SU-DHL-6 (cell line): Measurements from ENCODE around the gene PNMA5.
"Not testable (repeated sequence)": the region's sequence is repeated elsewhere in the genome, so short reads cannot be mapped to it uniquely, and the experiment has no call there.

Experiments
- H2AFZ ChIP-seq: fragments of 200-600 bp; sonication (generic); 2 replicates; pipeline ENCODE4 v1.6.1; 2014; ENCODE audit warnings: low read depth, mild to moderate bottlenecking, moderate library complexity, mixed read lengths, antibody characterized with exemption, low read length; ENCODE audit not compliant: severe bottlenecking
- H3F3A ChIP-seq: fragments of 200-600 bp; shearing (Covaris generic); 2 replicates; pipeline ENCODE4 v1.6.0; 2016; ENCODE audit warnings: antibody characterized with exemption, mild to moderate bottlenecking; ENCODE audit not compliant: insufficient read depth
- H3K27ac ChIP-seq: fragments of 200-600 bp; sonication (generic); 2 replicates; pipeline ENCODE4 v1.5.1; 2016; ENCODE audit warnings: low read depth, mild to moderate bottlenecking, low read length, moderate library complexity, mixed read lengths
- H3K27me3 ChIP-seq: fragments of 200-600 bp; sonication (generic), shearing (Covaris generic); 2 replicates; pipeline ENCODE4 v1.6.0; 2014; ENCODE audit warnings: mild to moderate bottlenecking, low read length
- H3K36me3 ChIP-seq: fragments of 200-600 bp; sonication (generic); 2 replicates; pipeline ENCODE4 v1.6.1; 2014; ENCODE audit warnings: mild to moderate bottlenecking, low read length, mixed read lengths
- H3K4me2 ChIP-seq: fragments of 300-600, 200-600 bp; shearing (Covaris generic), sonication (generic); 2 replicates; pipeline ENCODE4 v1.6.0; 2014; ENCODE audit warnings: low read length, low read depth, mild to moderate bottlenecking; ENCODE audit not compliant: poor library complexity, severe bottlenecking
- H3K4me3 ChIP-seq: fragments of 200-600 bp; sonication (generic); 2 replicates; pipeline ENCODE4 v1.5.1; 2014; ENCODE audit warnings: antibody characterized with exemption, low read length, mild to moderate bottlenecking, mixed read lengths; ENCODE audit not compliant: insufficient read depth, poor library complexity, severe bottlenecking
- H3K79me2 ChIP-seq: fragments of 200-600 bp; sonication (generic); 2 replicates; pipeline ENCODE4 v1.6.1; 2014; ENCODE audit warnings: mild to moderate bottlenecking, low read length, moderate library complexity; ENCODE audit not compliant: insufficient read depth
- H3K9ac ChIP-seq: fragments of 200-600 bp; sonication (generic); 2 replicates; pipeline ENCODE4 v1.7.0; 2014; ENCODE audit warnings: mild to moderate bottlenecking, low read length
- H3K9me2 ChIP-seq: fragments of 200-600 bp; sonication (generic); replicated peaks from 2 replicates; pipeline ENCODE4 v1.6.1; 2014; ENCODE audit warnings: low read length; ENCODE audit not compliant: insufficient read depth
- H3K9me3 ChIP-seq: fragments of 200-600 bp; sonication (generic); 2 replicates; pipeline ENCODE4 v1.6.1; 2014; ENCODE audit warnings: low read length, mixed read lengths; ENCODE audit not compliant: insufficient read depth
- H4K20me1 ChIP-seq: fragments of 200-600 bp; sonication (generic); 2 replicates; pipeline ENCODE4 v1.6.1; 2014; ENCODE audit warnings: low read depth, mild to moderate bottlenecking, antibody characterized with exemption, low read length, moderate library complexity, mixed read lengths
- EZH2phosphoT487 ChIP-seq: fragments of 200-600 bp; sonication (generic), shearing (Covaris generic); conservative IDR thresholded peaks from 2 replicates; pipeline ENCODE4 v1.6.1; 2018; ENCODE audit warnings: mild to moderate bottlenecking, antibody characterized with exemption, low read length, moderate library complexity, mixed read lengths
- TF ChIP-seq, protein P1 (sequence below): fragments of 200-600 bp; sonication (generic); IDR thresholded peaks from one replicate; pipeline ENCODE4 v1.5.1; 2017; ENCODE audit warnings: antibody characterized with exemption, mild to moderate bottlenecking, low read length, moderate library complexity; ENCODE audit not compliant: insufficient read depth, poor library complexity, severe bottlenecking

Gene PNMA5

GRCh38 chrX:153029875-153030274 lies 36.0 kb upstream of the PNMA5 start:
- Histone ChIP-seq H3K27ac (no peak overlapping the region), H3K9me3 (no peaks in the 10 kb centered on the region), H3K36me3 (no peaks in the 10 kb centered on the region), H3F3A (no peaks in the 10 kb centered on the region), H3K4me3 (no peak overlapping the region), H2AFZ (no peak overlapping the region), H3K79me2 (no peaks in the 10 kb centered on the region), H3K9ac (no peak overlapping the region), H3K27me3 (no peaks in the 10 kb centered on the region), H3K9me2 (no peaks in the 10 kb centered on the region), H4K20me1 (no peaks in the 10 kb centered on the region), H3K4me2 (no peak overlapping the region)
- no peak for TF ChIP-seq EZH2phosphoT487
- TF ChIP-seq, protein P1, sequence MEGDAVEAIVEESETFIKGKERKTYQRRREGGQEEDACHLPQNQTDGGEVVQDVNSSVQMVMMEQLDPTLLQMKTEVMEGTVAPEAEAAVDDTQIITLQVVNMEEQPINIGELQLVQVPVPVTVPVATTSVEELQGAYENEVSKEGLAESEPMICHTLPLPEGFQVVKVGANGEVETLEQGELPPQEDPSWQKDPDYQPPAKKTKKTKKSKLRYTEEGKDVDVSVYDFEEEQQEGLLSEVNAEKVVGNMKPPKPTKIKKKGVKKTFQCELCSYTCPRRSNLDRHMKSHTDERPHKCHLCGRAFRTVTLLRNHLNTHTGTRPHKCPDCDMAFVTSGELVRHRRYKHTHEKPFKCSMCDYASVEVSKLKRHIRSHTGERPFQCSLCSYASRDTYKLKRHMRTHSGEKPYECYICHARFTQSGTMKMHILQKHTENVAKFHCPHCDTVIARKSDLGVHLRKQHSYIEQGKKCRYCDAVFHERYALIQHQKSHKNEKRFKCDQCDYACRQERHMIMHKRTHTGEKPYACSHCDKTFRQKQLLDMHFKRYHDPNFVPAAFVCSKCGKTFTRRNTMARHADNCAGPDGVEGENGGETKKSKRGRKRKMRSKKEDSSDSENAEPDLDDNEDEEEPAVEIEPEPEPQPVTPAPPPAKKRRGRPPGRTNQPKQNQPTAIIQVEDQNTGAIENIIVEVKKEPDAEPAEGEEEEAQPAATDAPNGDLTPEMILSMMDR: no peak

GRCh38 chrX:153029162-153029561 lies 35.2 kb upstream of the PNMA5 start:
- no peak overlapping the region for H3K4me3 ChIP-seq
- H3K9me3 ChIP-seq: no peaks in the 10 kb centered on the region
- no peak overlapping the region for H3K9ac ChIP-seq
- H2AFZ ChIP-seq: no peak overlapping the region
- TF ChIP-seq EZH2phosphoT487: no peak
- H3F3A ChIP-seq: no peaks in the 10 kb centered on the region
- H4K20me1 ChIP-seq: no peaks in the 10 kb centered on the region
- no peaks in the 10 kb centered on the region for H3K27me3 ChIP-seq
- no peak overlapping the region for H3K4me2 ChIP-seq
- no peaks in the 10 kb centered on the region for H3K79me2 ChIP-seq
- H3K27ac ChIP-seq: no peak overlapping the region
- no peaks in the 10 kb centered on the region for H3K36me3 ChIP-seq
- H3K9me2 ChIP-seq: no peaks in the 10 kb centered on the region

DNA sequence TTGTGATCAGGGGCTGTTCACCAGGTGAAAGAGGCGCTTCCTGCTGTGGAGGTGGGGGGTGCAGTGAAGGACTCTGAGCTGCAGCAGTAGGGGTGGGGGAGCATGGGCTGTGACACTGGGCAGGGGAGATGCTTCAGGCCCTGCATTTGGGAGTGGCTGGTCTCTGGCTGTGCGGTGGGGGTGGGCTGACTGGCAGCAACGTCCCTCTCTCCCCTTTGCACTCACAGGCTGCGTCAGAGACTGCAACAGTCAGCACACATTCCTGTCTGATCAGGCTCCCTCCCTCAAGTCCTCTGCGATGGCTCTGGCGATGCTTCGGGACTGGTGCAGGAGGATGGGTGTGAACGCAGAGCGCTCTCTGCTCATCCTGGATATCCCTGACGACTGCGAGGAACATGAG lies 34.6 kb upstream of the PNMA5 start:
- H3F3A ChIP-seq, H3K9ac ChIP-seq, H4K20me1 ChIP-seq, H3K9me2 ChIP-seq, H3K4me3 ChIP-seq, H2AFZ ChIP-seq, H3K36me3 ChIP-seq, H3K9me3 ChIP-seq, H3K79me2 ChIP-seq, H3K27ac ChIP-seq, H3K27me3 ChIP-seq, H3K4me2 ChIP-seq: not testable (repeated sequence)

- H3K36me3 ChIP-seq, H3K27me3 ChIP-seq, H3K4me2 ChIP-seq, H3K4me3 ChIP-seq, H4K20me1 ChIP-seq, H2AFZ ChIP-seq, H3K9ac ChIP-seq, H3K9me2 ChIP-seq, H3K9me3 ChIP-seq, H3F3A ChIP-seq, H3K27ac ChIP-seq, H3K79me2 ChIP-seq: not testable (repeated sequence)
Measured at GRCh38 chrX:153026501-153026900, 32.6 kb upstream of the PNMA5 start.

GRCh38 chrX:153019166-153019565 lies 25.2 kb upstream of the PNMA5 start:
- Histone ChIP-seq H3K9ac (no peak overlapping the region), H2AFZ (no peak overlapping the region), H3K4me2 (no peak overlapping the region), H3K9me2 (no peaks in the 10 kb centered on the region), H3F3A (no peaks in the 10 kb centered on the region), H4K20me1 (no peaks in the 10 kb centered on the region), H3K27ac (no peak overlapping the region), H3K4me3 (no peak overlapping the region), H3K36me3 (no peaks in the 10 kb centered on the region), H3K27me3 (no peaks in the 10 kb centered on the region), H3K9me3 (no peaks in the 10 kb centered on the region), H3K79me2 (no peaks in the 10 kb centered on the region)
- TF ChIP-seq, protein P1: no peak
- TF ChIP-seq EZH2phosphoT487: no peak

DNA sequence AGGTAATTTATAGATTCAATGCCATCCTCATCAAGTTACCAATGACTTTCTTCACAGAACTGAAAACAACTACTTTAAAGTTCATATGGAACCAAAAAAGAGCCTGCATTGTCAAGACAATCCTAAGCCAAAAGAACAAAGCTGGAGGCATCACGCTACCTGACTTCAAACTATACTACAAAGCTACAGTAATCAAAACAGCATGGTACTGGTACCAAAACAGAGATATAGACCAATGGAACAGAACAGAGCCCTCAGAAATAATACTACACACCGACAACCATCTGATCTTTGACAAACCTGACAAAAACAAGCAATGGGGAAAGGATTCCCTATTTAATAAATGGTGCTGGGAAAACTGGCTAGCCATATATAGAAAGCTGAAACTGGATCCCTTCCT lies 23.3 kb upstream of the PNMA5 start:
- H3K79me2 ChIP-seq, H3K9me2 ChIP-seq, H2AFZ ChIP-seq: not testable (repeated sequence)

More for the DNA sequence above, 23.3 kb upstream of the PNMA5 start:
- not testable (repeated sequence) for H3K9me3 ChIP-seq, H3K4me2 ChIP-seq, H3K4me3 ChIP-seq, H3K9ac ChIP-seq, H4K20me1 ChIP-seq, H3F3A ChIP-seq, H3K27me3 ChIP-seq, H3K27ac ChIP-seq, H3K36me3 ChIP-seq
